ENCODE results near the gene THBS2.

Gene THBS2

GRCh38 chr6:169172456-169172855, 81.2 kb downstream of the THBS2 start:
- Histone ChIP-seq H3K4me1 (ENCODE audit: control insufficient read depth, insufficient read depth, low read length) (no peaks in the 10 kb centered on the region), H3K36me3 (ENCODE audit: control insufficient read depth, insufficient read depth, low read length) (no peaks in the 10 kb centered on the region), H3K27me3 (ENCODE audit: control insufficient read depth, insufficient read depth, low read length) (no peaks in the 10 kb centered on the region), H3K9ac (ENCODE audit: low read length) (no peak overlapping the region), H3K4me3 (ENCODE audit: low read depth, low read length) (no peak overlapping the region), H3K27ac (ENCODE audit: low read depth, low read length) (no peak overlapping the region), H3K9me3 (ENCODE audit: control insufficient read depth, insufficient read depth, low read depth, low read length) (no peaks in the 10 kb centered on the region)

- Histone ChIP-seq H3K27ac (ENCODE audit: low read depth, low read length) (no peak overlapping the region), H3K9ac (ENCODE audit: low read length) (no peak overlapping the region), H3K27me3 (ENCODE audit: control insufficient read depth, insufficient read depth, low read length) (no peaks in the 10 kb centered on the region), H3K4me3 (ENCODE audit: low read depth, low read length) (no peak overlapping the region), H3K4me1 (ENCODE audit: control insufficient read depth, insufficient read depth, low read length) (no peaks in the 10 kb centered on the region), H3K36me3 (ENCODE audit: control insufficient read depth, insufficient read depth, low read length) (no peaks in the 10 kb centered on the region), H3K9me3 (ENCODE audit: control insufficient read depth, insufficient read depth, low read depth, low read length) (no peaks in the 10 kb centered on the region)
Measured at GRCh38 chr6:169171951-169172350, 81.7 kb downstream of the THBS2 start.

- Histone ChIP-seq H3K27ac (ENCODE audit: low read depth, low read length) (no peak overlapping the region), H3K4me3 (ENCODE audit: low read depth, low read length) (no peak overlapping the region), H3K4me1 (ENCODE audit: control insufficient read depth, insufficient read depth, low read length) (no peaks in the 10 kb centered on the region), H3K36me3 (ENCODE audit: control insufficient read depth, insufficient read depth, low read length) (no peaks in the 10 kb centered on the region), H3K27me3 (ENCODE audit: control insufficient read depth, insufficient read depth, low read length) (no peaks in the 10 kb centered on the region), H3K9ac (ENCODE audit: low read length) (no peak overlapping the region), H3K9me3 (ENCODE audit: control insufficient read depth, insufficient read depth, low read depth, low read length) (no peaks in the 10 kb centered on the region)
Measured at GRCh38 chr6:169171016-169171415, 82.6 kb downstream of the THBS2 start.

GRCh38 chr6:169170583-169170955, 83.1 kb downstream of the THBS2 start:
- Histone ChIP-seq H3K4me1 (ENCODE audit: control insufficient read depth, insufficient read depth, low read length) (no peaks in the 10 kb centered on the region), H3K4me3 (ENCODE audit: low read depth, low read length) (no peak overlapping the region), H3K9ac (ENCODE audit: low read length) (no peak overlapping the region), H3K27ac (ENCODE audit: low read depth, low read length) (no peak overlapping the region), H3K9me3 (ENCODE audit: control insufficient read depth, insufficient read depth, low read depth, low read length) (no peaks in the 10 kb centered on the region), H3K27me3 (ENCODE audit: control insufficient read depth, insufficient read depth, low read length) (no peaks in the 10 kb centered on the region), H3K36me3 (ENCODE audit: control insufficient read depth, insufficient read depth, low read length) (no peaks in the 10 kb centered on the region)

GRCh38 chr6:169169941-169170582, 83.6 kb downstream of the THBS2 start:
- no peaks in the 10 kb centered on the region for H3K36me3 ChIP-seq (ENCODE audit: control insufficient read depth, insufficient read depth, low read length)
- H3K9me3 ChIP-seq (ENCODE audit: control insufficient read depth, insufficient read depth, low read depth, low read length), result peaks cover 1% of the 10 kb centered on the region; the same call in 1 of the 2 replicates
- H3K27me3 ChIP-seq (ENCODE audit: control insufficient read depth, insufficient read depth, low read length), result no peaks in the 10 kb centered on the region
- H3K4me1 ChIP-seq (ENCODE audit: control insufficient read depth, insufficient read depth, low read length), result no peaks in the 10 kb centered on the region
- no peak overlapping the region for H3K27ac ChIP-seq (ENCODE audit: low read depth, low read length)
- no peak overlapping the region for H3K9ac ChIP-seq (ENCODE audit: low read length)
- no peak overlapping the region for H3K4me3 ChIP-seq (ENCODE audit: low read depth, low read length)

GRCh38 chr6:169169375-169169774, 84.3 kb downstream of the THBS2 start:
- Histone ChIP-seq H3K4me1 (ENCODE audit: control insufficient read depth, insufficient read depth, low read length) (no peaks in the 10 kb centered on the region), H3K36me3 (ENCODE audit: control insufficient read depth, insufficient read depth, low read length) (no peaks in the 10 kb centered on the region), H3K27me3 (ENCODE audit: control insufficient read depth, insufficient read depth, low read length) (no peaks in the 10 kb centered on the region), H3K9ac (ENCODE audit: low read length) (no peak overlapping the region), H3K27ac (ENCODE audit: low read depth, low read length) (no peak overlapping the region), H3K4me3 (ENCODE audit: low read depth, low read length) (no peak overlapping the region), H3K9me3 (ENCODE audit: control insufficient read depth, insufficient read depth, low read depth, low read length) (peaks cover 6% of the 10 kb centered on the region)

- no peak overlapping the region for H3K27ac ChIP-seq (ENCODE audit: low read depth, low read length)
- no peak overlapping the region for H3K9ac ChIP-seq (ENCODE audit: low read length)
- H3K9me3 ChIP-seq (ENCODE audit: control insufficient read depth, insufficient read depth, low read depth, low read length), result peaks cover 8% of the 10 kb centered on the region
- H3K4me1 ChIP-seq (ENCODE audit: control insufficient read depth, insufficient read depth, low read length), result no peaks in the 10 kb centered on the region
- H3K36me3 ChIP-seq (ENCODE audit: control insufficient read depth, insufficient read depth, low read length), result no peaks in the 10 kb centered on the region
- no peak overlapping the region for H3K4me3 ChIP-seq (ENCODE audit: low read depth, low read length)
- no peaks in the 10 kb centered on the region for H3K27me3 ChIP-seq (ENCODE audit: control insufficient read depth, insufficient read depth, low read length)
Measured at GRCh38 chr6:169168706-169169105, 84.9 kb downstream of the THBS2 start.

GRCh38 chr6:169168302-169168630, 85.4 kb downstream of the THBS2 start:
- Histone ChIP-seq H3K4me3 (ENCODE audit: low read depth, low read length) (no peak overlapping the region), H3K4me1 (ENCODE audit: control insufficient read depth, insufficient read depth, low read length) (no peaks in the 10 kb centered on the region), H3K9ac (ENCODE audit: low read length) (no peak overlapping the region), H3K9me3 (ENCODE audit: control insufficient read depth, insufficient read depth, low read depth, low read length) (peaks cover 8% of the 10 kb centered on the region), H3K27ac (ENCODE audit: low read depth, low read length) (no peak overlapping the region), H3K36me3 (ENCODE audit: control insufficient read depth, insufficient read depth, low read length) (no peaks in the 10 kb centered on the region), H3K27me3 (ENCODE audit: control insufficient read depth, insufficient read depth, low read length) (no peaks in the 10 kb centered on the region)

- Histone ChIP-seq H3K4me1 (ENCODE audit: control insufficient read depth, insufficient read depth, low read length) (no peaks in the 10 kb centered on the region), H3K27ac (ENCODE audit: low read depth, low read length) (no peak overlapping the region), H3K27me3 (ENCODE audit: control insufficient read depth, insufficient read depth, low read length) (no peaks in the 10 kb centered on the region), H3K4me3 (ENCODE audit: low read depth, low read length) (no peak overlapping the region), H3K9me3 (ENCODE audit: control insufficient read depth, insufficient read depth, low read depth, low read length) (peaks cover 8% of the 10 kb centered on the region), H3K9ac (ENCODE audit: low read length) (no peak overlapping the region), H3K36me3 (ENCODE audit: control insufficient read depth, insufficient read depth, low read length) (no peaks in the 10 kb centered on the region)
Measured at GRCh38 chr6:169167581-169168301, 85.9 kb downstream of the THBS2 start.

GRCh38 chr6:169166896-169167580, 86.6 kb downstream of the THBS2 start:
- Histone ChIP-seq H3K4me1 (ENCODE audit: control insufficient read depth, insufficient read depth, low read length) (no peaks in the 10 kb centered on the region), H3K27ac (ENCODE audit: low read depth, low read length) (no peak overlapping the region), H3K36me3 (ENCODE audit: control insufficient read depth, insufficient read depth, low read length) (no peaks in the 10 kb centered on the region), H3K9ac (ENCODE audit: low read length) (no peak overlapping the region), H3K27me3 (ENCODE audit: control insufficient read depth, insufficient read depth, low read length) (no peaks in the 10 kb centered on the region), H3K4me3 (ENCODE audit: low read depth, low read length) (no peak overlapping the region), H3K9me3 (ENCODE audit: control insufficient read depth, insufficient read depth, low read depth, low read length) (peaks cover 8% of the 10 kb centered on the region)

Data from HUES6 (cell line).